Endothelial cell (in vitro differentiated cells): ENCODE data around the gene HOMER2. TPM values are rescaled to one million over a fixed set of nuclear protein-coding genes. Genes with fewer than 3 reads are reported as not detected.

Experiments
- DNase-seq: peaks from one replicate; pipeline ENCODE4 v3.0.0; 2021; ENCODE audit warnings: low spot score
- H3K27ac Mint-ChIP-seq: one replicate; pipeline ENCODE4 v1.8.0; 2021; ENCODE audit warnings: mixed read lengths, inconsistent platforms; ENCODE audit not compliant: unreplicated experiment
- H3K27me3 Mint-ChIP-seq: one replicate; pipeline ENCODE4 v1.8.0; 2021; ENCODE audit warnings: mild to moderate bottlenecking, moderate library complexity, mixed read lengths, inconsistent platforms; ENCODE audit not compliant: unreplicated experiment
- H3K36me3 Mint-ChIP-seq: one replicate; pipeline ENCODE4 v1.8.0; 2021; ENCODE audit warnings: mild to moderate bottlenecking, low read depth, mixed read lengths, inconsistent platforms; ENCODE audit not compliant: unreplicated experiment
- H3K4me1 Mint-ChIP-seq: one replicate; pipeline ENCODE4 v1.8.0; 2021; ENCODE audit warnings: mild to moderate bottlenecking, mixed read lengths, inconsistent platforms; ENCODE audit not compliant: unreplicated experiment
- H3K4me3 Mint-ChIP-seq: one replicate; pipeline ENCODE4 v1.8.0; 2021; ENCODE audit warnings: mild to moderate bottlenecking, mixed read lengths, inconsistent platforms; ENCODE audit not compliant: unreplicated experiment
- H3K9me3 Mint-ChIP-seq: one replicate; pipeline ENCODE4 v1.8.0; 2021; ENCODE audit warnings: mixed read lengths, inconsistent platforms; ENCODE audit not compliant: unreplicated experiment
- total RNA-seq: library from RNA; stranded (reverse); fragmentation: NEBNext Ultra II Directional; extraction: Animal tissue kit (Norgen Biotek cat#: 25700); gene quantifications from one replicate; pipeline ENCODE4 v1.2.1, GENCODE V29; 2021; ENCODE audit not compliant: unreplicated experiment
- TF ChIP-seq, protein P1 (sequence below): fragments of 200-600 bp; sonication (generic); IDR thresholded peaks from one replicate; pipeline ENCODE4 v1.5.0; 2021; ENCODE audit warnings: antibody characterized with exemption; ENCODE audit not compliant: unreplicated experiment

Gene HOMER2
- total RNA-seq, 1 donor from 2014 or later, result 3.0 TPM

DNA sequence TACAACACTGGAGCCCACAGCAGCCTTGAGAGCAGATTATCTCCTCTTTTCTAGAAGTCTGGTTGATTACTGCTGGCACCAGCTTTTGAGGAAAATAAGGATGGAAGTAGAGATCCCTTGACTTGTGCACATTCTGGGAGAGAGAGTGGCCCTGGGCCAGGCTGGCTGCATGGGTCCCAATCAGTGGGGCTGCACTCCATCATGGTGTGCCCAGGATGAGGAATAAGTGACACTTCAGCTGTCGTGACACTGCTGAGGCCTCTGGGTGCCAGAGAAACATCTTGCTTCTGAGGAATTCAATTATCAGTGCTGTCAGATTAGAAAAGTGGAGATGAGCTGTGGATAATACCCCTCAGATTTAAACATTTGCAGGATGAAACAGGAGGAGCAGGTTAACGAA lies 42.6 kb upstream of the HOMER2 start:
- Mint-ChIP-seq H3K36me3 (peaks cover 4% of the 10 kb centered on the region), H3K27ac (no peak overlapping the region), H3K9me3 (no peaks in the 10 kb centered on the region), H3K4me3 (no peak overlapping the region), H3K27me3 (no peaks in the 10 kb centered on the region), H3K4me1 (no peaks in the 10 kb centered on the region)
- no peak for DNase-seq
- TF ChIP-seq, protein P1, sequence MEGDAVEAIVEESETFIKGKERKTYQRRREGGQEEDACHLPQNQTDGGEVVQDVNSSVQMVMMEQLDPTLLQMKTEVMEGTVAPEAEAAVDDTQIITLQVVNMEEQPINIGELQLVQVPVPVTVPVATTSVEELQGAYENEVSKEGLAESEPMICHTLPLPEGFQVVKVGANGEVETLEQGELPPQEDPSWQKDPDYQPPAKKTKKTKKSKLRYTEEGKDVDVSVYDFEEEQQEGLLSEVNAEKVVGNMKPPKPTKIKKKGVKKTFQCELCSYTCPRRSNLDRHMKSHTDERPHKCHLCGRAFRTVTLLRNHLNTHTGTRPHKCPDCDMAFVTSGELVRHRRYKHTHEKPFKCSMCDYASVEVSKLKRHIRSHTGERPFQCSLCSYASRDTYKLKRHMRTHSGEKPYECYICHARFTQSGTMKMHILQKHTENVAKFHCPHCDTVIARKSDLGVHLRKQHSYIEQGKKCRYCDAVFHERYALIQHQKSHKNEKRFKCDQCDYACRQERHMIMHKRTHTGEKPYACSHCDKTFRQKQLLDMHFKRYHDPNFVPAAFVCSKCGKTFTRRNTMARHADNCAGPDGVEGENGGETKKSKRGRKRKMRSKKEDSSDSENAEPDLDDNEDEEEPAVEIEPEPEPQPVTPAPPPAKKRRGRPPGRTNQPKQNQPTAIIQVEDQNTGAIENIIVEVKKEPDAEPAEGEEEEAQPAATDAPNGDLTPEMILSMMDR, result no peak

DNA sequence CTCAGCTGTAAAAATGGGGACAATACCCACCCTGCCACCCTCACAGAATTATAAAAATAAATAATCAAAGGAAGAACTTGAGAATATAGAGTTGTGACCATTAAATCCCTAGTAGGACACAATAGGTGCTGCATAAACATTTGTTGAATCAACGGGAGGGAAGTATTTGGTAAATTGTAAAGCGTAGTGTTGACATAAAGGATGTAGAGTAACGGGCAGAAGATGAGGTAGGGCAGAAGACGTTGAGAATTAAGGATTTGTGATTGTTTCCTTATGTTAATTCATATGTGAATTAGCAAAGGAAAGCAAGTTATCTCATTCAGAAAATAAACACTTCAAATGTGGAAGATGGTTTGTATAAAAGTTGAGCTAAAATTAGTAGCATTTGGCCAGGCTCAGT lies 40.6 kb upstream of the HOMER2 start:
- Mint-ChIP-seq H3K27me3 (no peaks in the 10 kb centered on the region), H3K4me3 (no peak overlapping the region), H3K9me3 (no peaks in the 10 kb centered on the region), H3K36me3 (peaks cover 8% of the 10 kb centered on the region), H3K27ac (no peak overlapping the region), H3K4me1 (no peaks in the 10 kb centered on the region)
- TF ChIP-seq, protein P1, result no peak
- DNase-seq, result no peak

DNA sequence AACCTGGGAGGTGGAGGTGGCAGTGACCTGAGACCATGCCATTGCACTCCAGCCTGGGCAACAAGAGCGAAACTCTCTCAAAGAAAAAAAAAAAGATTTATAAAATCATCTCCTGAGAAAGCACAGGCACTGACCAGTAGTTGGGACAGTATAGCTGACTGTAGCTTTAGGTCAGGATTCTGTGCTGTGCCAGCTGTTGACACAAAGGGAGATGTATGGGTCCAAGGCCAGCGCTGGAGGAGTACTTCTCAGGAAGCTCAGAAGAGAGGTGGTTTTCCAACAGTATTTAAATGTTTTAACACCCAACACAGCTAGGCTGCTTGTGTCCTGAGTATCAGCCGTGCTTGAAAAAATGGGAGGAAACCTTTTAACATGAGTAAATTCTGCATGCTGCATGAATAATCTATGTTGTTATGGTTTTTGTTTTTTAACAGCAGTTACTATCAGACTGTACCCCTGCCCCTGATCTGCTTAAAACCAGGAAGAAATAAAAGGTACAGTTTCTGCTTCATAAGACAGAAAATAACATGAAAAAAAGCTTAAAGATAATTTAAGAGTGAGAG lies 40.0 kb upstream of the HOMER2 start:
- Mint-ChIP-seq H3K36me3 (peaks cover 8% of the 10 kb centered on the region), H3K9me3 (no peaks in the 10 kb centered on the region), H3K4me1 (no peaks in the 10 kb centered on the region), H3K27me3 (no peaks in the 10 kb centered on the region), H3K27ac (no peak overlapping the region), H3K4me3 (no peak overlapping the region)
- no peak for DNase-seq
- TF ChIP-seq, protein P1, result no peak

DNA sequence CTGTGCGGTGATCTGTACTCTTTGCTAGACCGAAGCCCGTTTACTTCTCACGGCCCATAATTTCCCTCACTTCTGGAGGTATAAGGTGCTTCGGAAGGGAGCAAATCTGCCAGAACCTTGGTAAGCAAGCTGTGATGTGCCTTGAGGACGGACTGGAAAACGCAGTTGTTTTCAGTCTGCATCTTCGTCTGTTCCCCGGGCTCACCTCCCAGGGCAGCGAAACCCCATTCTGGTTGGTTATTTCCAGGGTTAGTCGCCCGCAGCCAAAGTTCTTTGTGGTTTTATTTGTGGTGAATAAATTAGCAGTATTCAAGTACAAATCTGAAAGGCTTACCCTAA lies 33.9 kb upstream of the HOMER2 start:
- Mint-ChIP-seq H3K4me3 (peak overlapping the region; percentile 98), H3K4me1 (peaks cover 22% of the 10 kb centered on the region), H3K9me3 (no peaks in the 10 kb centered on the region), H3K27ac (peak overlapping the region; percentile 88), H3K27me3 (peaks cover 5% of the 10 kb centered on the region), H3K36me3 (peaks cover 12% of the 10 kb centered on the region)
- TF ChIP-seq, protein P1, result no peak
- DNase-seq, result no peak

DNA sequence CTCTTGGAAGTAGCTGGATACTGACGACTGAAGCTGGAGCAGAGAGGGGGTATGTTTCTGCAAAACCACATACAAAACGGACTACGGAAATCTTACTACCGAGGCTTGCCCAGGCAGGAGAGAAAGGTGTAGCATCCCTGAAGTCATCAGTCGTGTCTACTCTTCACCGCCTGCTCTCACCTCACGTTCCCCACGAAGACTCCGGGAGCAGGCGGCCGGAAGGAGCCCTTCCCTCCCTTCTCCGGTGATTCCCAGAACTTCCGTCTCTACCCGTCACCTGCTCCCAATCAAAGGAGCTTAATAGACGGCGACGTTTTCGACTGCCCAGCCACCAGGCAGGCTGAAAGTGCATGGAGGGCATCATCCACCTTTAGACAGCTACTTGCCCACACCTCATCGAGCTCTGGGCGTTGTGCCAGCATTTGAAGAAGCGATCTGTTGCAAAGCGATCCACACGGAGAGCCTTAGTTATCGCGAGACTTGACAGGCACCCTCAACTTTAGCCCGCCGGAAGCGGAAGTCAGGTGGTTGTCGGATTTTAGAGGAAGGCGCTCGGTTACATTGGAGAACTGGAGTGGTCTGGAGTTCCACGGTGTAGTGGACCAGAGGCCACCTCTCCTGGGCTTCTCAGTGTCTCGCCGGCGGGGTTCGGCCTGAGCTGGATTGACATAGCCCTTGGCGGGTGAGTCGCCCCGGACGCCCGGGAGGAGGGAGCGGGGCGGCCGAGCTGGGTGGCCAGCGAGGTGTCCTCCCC lies 33.3 kb upstream of the HOMER2 start, which contains the start of gene RAMAC:
Gene RAMAC (plus strand): TSS at position 523 of the 754 bp plus-strand sequence. CDS start 2,809 bp downstream, outside the sequence.
- H3K4me1 Mint-ChIP-seq, result peaks cover 22% of the 10 kb centered on the region
- TF ChIP-seq, protein P1, result no peak
- H3K4me3 Mint-ChIP-seq, result peak within 1 kb of the TSS; percentile 98
- H3K27me3 Mint-ChIP-seq, result peaks cover 5% of the 10 kb centered on the region
- peaks cover 11% of the 10 kb centered on the region for H3K36me3 Mint-ChIP-seq
- H3K27ac Mint-ChIP-seq, result peak within 1 kb of the TSS; percentile 88
- no peaks in the 10 kb centered on the region for H3K9me3 Mint-ChIP-seq
- peak; percentile 78 for DNase-seq
